Astrocyte (in vitro differentiated cells and primary cell): ENCODE data around the gene JPT2. TPM values are rescaled to one million over a fixed set of nuclear protein-coding genes. Genes with fewer than 3 reads are reported as not detected.
A peak's percentile ranks its signal among the peaks of the same experiment; 100 is the strongest.

Experiments
- DNase-seq: peaks from one replicate; pipeline ENCODE4 v3.0.0-alpha.2; 2010; ENCODE audit warnings: low read depth
- FAIRE-seq: peaks from 2 replicates; lab custom pipeline; 2011; peaks lifted over from hg19 to GRCh38; lab: Jason Lieb, UNC
- H2AFZ ChIP-seq: 2 replicates; pipeline ENCODE4 v1.6.0; 2012; ENCODE audit warnings: low read depth, low read length, inconsistent platforms
- H3K27ac ChIP-seq: 2 replicates; pipeline ENCODE4 v1.5.1; 2011; ENCODE audit warnings: low read depth, low read length, inconsistent platforms
- H3K27me3 ChIP-seq: 2 replicates; pipeline ENCODE4 v1.6.0; 2011; ENCODE audit warnings: low read length, inconsistent platforms; ENCODE audit not compliant: insufficient read depth
- H3K36me3 ChIP-seq: 2 replicates; pipeline ENCODE4 v1.5.1; 2011; ENCODE audit warnings: low read length, inconsistent platforms; ENCODE audit not compliant: insufficient read depth
- H3K4me1 ChIP-seq: 2 replicates; pipeline ENCODE4 v1.5.1; 2011; ENCODE audit warnings: low read length, inconsistent platforms; ENCODE audit not compliant: insufficient read depth
- H3K4me2 ChIP-seq: 2 replicates; pipeline ENCODE4 v1.6.0; 2012; ENCODE audit warnings: low read length, inconsistent platforms
- H3K4me3 ChIP-seq: 2 replicates; pipeline ENCODE4 v1.5.1; 2011; ENCODE audit warnings: low read depth, mild to moderate bottlenecking, low read length, inconsistent platforms; ENCODE audit not compliant: insufficient read depth
- H3K79me2 ChIP-seq: 2 replicates; pipeline ENCODE4 v1.6.0; 2012; ENCODE audit warnings: mild to moderate bottlenecking, low read length, inconsistent platforms; ENCODE audit not compliant: insufficient read depth
- H3K9ac ChIP-seq: 2 replicates; pipeline ENCODE4 v1.6.0; 2012; ENCODE audit warnings: mild to moderate bottlenecking, low read length, inconsistent platforms
- H3K9me3 ChIP-seq: 2 replicates; pipeline ENCODE4 v1.5.1; 2012; ENCODE audit warnings: low read depth, mild to moderate bottlenecking, low read length, inconsistent platforms; ENCODE audit not compliant: insufficient read depth
- H4K20me1 ChIP-seq: 2 replicates; pipeline ENCODE4 v1.6.0; 2012; ENCODE audit warnings: low read length, inconsistent platforms; ENCODE audit not compliant: insufficient read depth
- H3K27ac Mint-ChIP-seq: one replicate; pipeline ENCODE4 v1.8.0; 2021; ENCODE audit warnings: mild to moderate bottlenecking, mixed read lengths; ENCODE audit not compliant: unreplicated experiment
- H3K27me3 Mint-ChIP-seq: one replicate; pipeline ENCODE4 v1.8.0; 2021; ENCODE audit warnings: low read depth, mixed read lengths; ENCODE audit not compliant: unreplicated experiment
- H3K36me3 Mint-ChIP-seq: one replicate; pipeline ENCODE4 v1.8.0; 2021; ENCODE audit warnings: low read depth, mixed read lengths; ENCODE audit not compliant: unreplicated experiment
- H3K4me1 Mint-ChIP-seq: one replicate; pipeline ENCODE4 v1.8.0; 2021; ENCODE audit warnings: low read depth, mixed read lengths; ENCODE audit not compliant: unreplicated experiment
- H3K4me3 Mint-ChIP-seq: one replicate; pipeline ENCODE4 v1.8.0; 2021; ENCODE audit warnings: mild to moderate bottlenecking, moderate library complexity, mixed read lengths; ENCODE audit not compliant: unreplicated experiment
- H3K9me3 Mint-ChIP-seq: one replicate; pipeline ENCODE4 v1.8.0; 2021; ENCODE audit warnings: mild to moderate bottlenecking, mixed read lengths; ENCODE audit not compliant: unreplicated experiment
- EZH2 ChIP-seq: IDR thresholded peaks from 2 replicates; pipeline ENCODE4 v1.6.1; 2012; ENCODE audit warnings: mild to moderate bottlenecking, low read length, inconsistent platforms; ENCODE audit not compliant: insufficient read depth
- total RNA-seq: library from RNA; stranded (reverse); gene quantifications from 2 replicates; pipeline ENCODE4 v1.2.1, GENCODE V29; 2021
- TF ChIP-seq, protein P1 (sequence below): IDR thresholded peaks from 2 replicates; pipeline ENCODE4 v1.5.1; 2011; ENCODE audit warnings: low read depth, mild to moderate bottlenecking, inconsistent platforms, low read length, moderate library complexity; ENCODE audit not compliant: insufficient read depth

JPT2 gene
- total RNA-seq, 1 donor from 2014 or later: 143 TPM

GRCh38 chr16:1727651-1728624, 49.9 kb downstream of the JPT2 start:
- DNase-seq (no peak), FAIRE-seq (no peak)
- Histone ChIP-seq H3K4me1 (no peaks in the 10 kb centered on the region), H3K27me3 (no peaks in the 10 kb centered on the region), H3K4me3 (no peak overlapping the region), H3K36me3 (peaks cover 7% of the 10 kb centered on the region), H4K20me1 (peaks cover 54% of the 10 kb centered on the region), H3K79me2 (peaks cover 39% of the 10 kb centered on the region), H3K4me2 (no peak overlapping the region), H3K9ac (no peak overlapping the region), H2AFZ (no peak overlapping the region), H3K27ac (no peak overlapping the region), H3K9me3 (no peaks in the 10 kb centered on the region)
- Mint-ChIP-seq H3K36me3 (peaks cover 6% of the 10 kb centered on the region), H3K4me3 (no peak overlapping the region), H3K27me3 (no peaks in the 10 kb centered on the region), H3K9me3 (no peaks in the 10 kb centered on the region), H3K27ac (no peak overlapping the region), H3K4me1 (peaks cover 7% of the 10 kb centered on the region)
- TF ChIP-seq, protein P1, sequence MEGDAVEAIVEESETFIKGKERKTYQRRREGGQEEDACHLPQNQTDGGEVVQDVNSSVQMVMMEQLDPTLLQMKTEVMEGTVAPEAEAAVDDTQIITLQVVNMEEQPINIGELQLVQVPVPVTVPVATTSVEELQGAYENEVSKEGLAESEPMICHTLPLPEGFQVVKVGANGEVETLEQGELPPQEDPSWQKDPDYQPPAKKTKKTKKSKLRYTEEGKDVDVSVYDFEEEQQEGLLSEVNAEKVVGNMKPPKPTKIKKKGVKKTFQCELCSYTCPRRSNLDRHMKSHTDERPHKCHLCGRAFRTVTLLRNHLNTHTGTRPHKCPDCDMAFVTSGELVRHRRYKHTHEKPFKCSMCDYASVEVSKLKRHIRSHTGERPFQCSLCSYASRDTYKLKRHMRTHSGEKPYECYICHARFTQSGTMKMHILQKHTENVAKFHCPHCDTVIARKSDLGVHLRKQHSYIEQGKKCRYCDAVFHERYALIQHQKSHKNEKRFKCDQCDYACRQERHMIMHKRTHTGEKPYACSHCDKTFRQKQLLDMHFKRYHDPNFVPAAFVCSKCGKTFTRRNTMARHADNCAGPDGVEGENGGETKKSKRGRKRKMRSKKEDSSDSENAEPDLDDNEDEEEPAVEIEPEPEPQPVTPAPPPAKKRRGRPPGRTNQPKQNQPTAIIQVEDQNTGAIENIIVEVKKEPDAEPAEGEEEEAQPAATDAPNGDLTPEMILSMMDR: no peak
- TF ChIP-seq EZH2: no peak

DNA sequence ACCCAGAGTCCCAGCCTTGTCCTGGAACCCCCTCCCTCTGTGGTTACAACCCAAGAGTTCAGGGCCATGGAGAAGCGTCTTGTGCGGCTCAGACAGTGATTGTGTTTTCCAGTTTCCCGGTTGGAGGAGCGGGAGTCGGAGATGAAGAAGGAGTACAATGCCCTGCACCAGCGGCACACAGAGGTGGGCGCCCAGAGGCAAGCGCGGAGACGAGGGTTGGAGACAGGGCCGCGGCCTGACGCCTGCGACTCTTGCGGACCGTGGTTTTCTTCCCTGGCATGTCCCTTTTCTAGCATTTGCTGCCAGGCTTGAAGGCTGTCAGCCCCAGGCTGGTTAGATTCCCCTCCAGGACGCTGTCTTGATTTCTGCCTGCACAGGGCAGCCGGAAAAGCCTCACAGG, 50.9 kb downstream of the JPT2 start:
- Mint-ChIP-seq H3K27me3 (no peaks in the 10 kb centered on the region), H3K4me1 (no peaks in the 10 kb centered on the region), H3K36me3 (peaks cover 9% of the 10 kb centered on the region), H3K27ac (peak overlapping the region; percentile 34), H3K4me3 (no peak overlapping the region), H3K9me3 (no peaks in the 10 kb centered on the region)
- no peak for TF ChIP-seq EZH2
- TF ChIP-seq, protein P1: no peak
- no peak for DNase-seq
- peaks cover 7% of the 10 kb centered on the region for H3K36me3 ChIP-seq
- peaks cover 54% of the 10 kb centered on the region for H4K20me1 ChIP-seq
- no peaks in the 10 kb centered on the region for H3K9me3 ChIP-seq
- H3K9ac ChIP-seq: no peak overlapping the region
- H3K4me1 ChIP-seq: no peaks in the 10 kb centered on the region
- H3K4me3 ChIP-seq: no peak overlapping the region
- no peak overlapping the region for H2AFZ ChIP-seq
- H3K79me2 ChIP-seq: peaks cover 40% of the 10 kb centered on the region
- no peak overlapping the region for H3K27ac ChIP-seq
- H3K27me3 ChIP-seq: no peaks in the 10 kb centered on the region
- no peak for FAIRE-seq
- no peak overlapping the region for H3K4me2 ChIP-seq

GRCh38 chr16:1729445-1729844, 51.4 kb downstream of the JPT2 start:
- no peak overlapping the region for H2AFZ ChIP-seq
- H3K9ac ChIP-seq: no peak overlapping the region
- no peaks in the 10 kb centered on the region for H3K4me1 Mint-ChIP-seq
- peak overlapping the region; percentile 34 for H3K27ac Mint-ChIP-seq
- peaks cover 53% of the 10 kb centered on the region for H4K20me1 ChIP-seq
- no peak overlapping the region for H3K4me3 ChIP-seq
- no peak for TF ChIP-seq EZH2
- TF ChIP-seq, protein P1: no peak
- no peaks in the 10 kb centered on the region for H3K4me1 ChIP-seq
- H3K27me3 Mint-ChIP-seq: no peaks in the 10 kb centered on the region
- H3K9me3 Mint-ChIP-seq: no peaks in the 10 kb centered on the region
- H3K36me3 Mint-ChIP-seq: peaks cover 9% of the 10 kb centered on the region
- FAIRE-seq (no peak), DNase-seq (no peak)
- peaks cover 7% of the 10 kb centered on the region for H3K36me3 ChIP-seq
- no peaks in the 10 kb centered on the region for H3K9me3 ChIP-seq
- H3K79me2 ChIP-seq: peaks cover 40% of the 10 kb centered on the region
- no peak overlapping the region for H3K27ac ChIP-seq
- H3K4me3 Mint-ChIP-seq: no peak overlapping the region
- H3K4me2 ChIP-seq: no peak overlapping the region
- no peaks in the 10 kb centered on the region for H3K27me3 ChIP-seq
